ENCODE results near the gene SULT2B1.

SULT2B1 gene

DNA sequence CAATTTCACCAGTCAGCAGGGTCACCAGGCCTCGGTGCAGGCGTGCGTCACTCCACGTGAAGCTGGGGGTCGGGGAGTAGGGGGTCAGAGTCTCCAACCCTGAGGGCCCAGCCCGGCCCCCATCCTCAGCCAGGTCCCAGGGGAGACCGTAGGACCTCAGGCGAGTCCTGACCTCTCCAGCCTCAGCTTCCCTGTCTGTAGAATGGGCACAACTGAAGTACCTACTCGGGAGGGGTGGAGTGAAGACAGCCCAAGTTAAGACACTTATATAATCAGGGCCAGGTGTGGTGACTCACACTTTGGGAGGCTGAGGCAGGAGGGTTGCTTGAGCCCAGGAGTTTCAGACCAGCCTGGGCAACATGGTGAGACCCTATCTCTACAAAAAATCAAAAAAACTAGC, 51.9 kb downstream of the SULT2B1 start:
- H3K27ac ChIP-seq = no peak overlapping the region
- no peak for TF ChIP-seq ZFX (IDR thresholded peaks at IDR 0.05; ENCODE audit: borderline replicate concordance)
- TF ChIP-seq, protein P1, sequence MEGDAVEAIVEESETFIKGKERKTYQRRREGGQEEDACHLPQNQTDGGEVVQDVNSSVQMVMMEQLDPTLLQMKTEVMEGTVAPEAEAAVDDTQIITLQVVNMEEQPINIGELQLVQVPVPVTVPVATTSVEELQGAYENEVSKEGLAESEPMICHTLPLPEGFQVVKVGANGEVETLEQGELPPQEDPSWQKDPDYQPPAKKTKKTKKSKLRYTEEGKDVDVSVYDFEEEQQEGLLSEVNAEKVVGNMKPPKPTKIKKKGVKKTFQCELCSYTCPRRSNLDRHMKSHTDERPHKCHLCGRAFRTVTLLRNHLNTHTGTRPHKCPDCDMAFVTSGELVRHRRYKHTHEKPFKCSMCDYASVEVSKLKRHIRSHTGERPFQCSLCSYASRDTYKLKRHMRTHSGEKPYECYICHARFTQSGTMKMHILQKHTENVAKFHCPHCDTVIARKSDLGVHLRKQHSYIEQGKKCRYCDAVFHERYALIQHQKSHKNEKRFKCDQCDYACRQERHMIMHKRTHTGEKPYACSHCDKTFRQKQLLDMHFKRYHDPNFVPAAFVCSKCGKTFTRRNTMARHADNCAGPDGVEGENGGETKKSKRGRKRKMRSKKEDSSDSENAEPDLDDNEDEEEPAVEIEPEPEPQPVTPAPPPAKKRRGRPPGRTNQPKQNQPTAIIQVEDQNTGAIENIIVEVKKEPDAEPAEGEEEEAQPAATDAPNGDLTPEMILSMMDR (IDR thresholded peaks at IDR 0.05) = no peak

DNA sequence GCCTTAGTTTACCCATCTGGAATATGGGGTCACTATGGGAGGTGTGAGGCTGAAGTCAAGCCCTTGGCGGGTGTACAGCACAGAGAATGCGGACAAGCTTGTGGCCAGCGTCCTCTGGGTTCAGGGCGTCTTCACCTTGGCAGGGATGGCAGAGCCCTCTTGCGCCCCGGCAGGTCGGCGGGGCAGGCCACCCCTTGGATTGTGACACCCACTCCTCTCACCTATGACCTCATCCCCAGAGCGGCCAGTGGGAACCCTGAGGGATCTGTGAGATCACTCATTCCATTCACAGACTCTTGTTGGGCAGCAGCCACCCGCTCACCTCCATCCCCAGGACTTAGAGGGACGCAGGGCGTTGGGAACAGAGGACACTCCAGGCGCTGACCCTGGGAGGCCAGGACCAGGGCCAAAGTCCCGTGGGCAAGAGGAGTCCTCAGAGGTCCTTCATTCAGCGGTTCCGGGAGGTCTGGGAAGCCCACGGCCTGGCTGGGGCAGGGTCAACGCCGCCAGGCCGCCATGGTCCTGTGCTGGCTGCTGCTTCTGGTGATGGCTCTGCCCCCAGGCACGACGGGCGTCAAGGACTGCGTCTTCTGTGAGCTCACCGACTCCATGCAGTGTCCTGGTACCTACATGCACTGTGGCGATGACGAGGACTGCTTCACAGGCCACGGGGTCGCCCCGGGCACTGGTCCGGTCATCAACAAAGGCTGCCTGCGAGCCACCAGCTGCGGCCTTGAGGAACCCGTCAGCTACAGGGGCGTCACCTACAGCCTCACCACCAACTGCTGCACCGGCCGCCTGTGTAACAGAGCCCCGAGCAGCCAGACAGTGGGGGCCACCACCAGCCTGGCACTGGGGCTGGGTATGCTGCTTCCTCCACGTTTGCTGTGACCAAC, 54.7 kb downstream of the SULT2B1 start, which contains the start of gene SPACA4:
Gene SPACA4 (plus strand): TSS at position 280 of the 896 bp plus-strand sequence. CDS start 237 bp downstream, at position 517.
- TF ChIP-seq, protein P1 (IDR thresholded peaks at IDR 0.05) = no peak
- no peak for TF ChIP-seq ZFX (IDR thresholded peaks at IDR 0.05; ENCODE audit: borderline replicate concordance)
- no peak within 1 kb of the TSS for H3K27ac ChIP-seq

DNA sequence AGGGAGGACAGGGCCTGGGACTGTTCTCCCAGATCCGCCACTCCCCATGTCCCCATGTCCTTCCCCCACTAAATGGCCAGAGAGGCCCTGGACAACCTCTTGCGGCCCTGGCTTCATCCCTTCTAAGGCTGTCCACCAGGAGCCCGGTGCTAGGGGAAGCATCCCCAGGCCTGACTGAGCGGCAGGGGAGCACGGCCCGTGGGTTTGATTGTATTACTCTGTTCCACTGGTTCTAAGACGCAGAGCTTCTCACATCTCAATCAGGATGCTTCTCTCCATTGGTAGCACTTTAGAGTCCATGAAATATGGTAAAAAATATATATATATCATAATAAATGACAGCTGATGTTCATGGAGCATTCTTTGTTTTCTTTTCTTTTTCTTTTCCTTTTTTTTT, 55.4 kb downstream of the SULT2B1 start:
- H3K27ac ChIP-seq = no peak overlapping the region
- TF ChIP-seq, protein P1 (IDR thresholded peaks at IDR 0.05) = no peak
- TF ChIP-seq ZFX (IDR thresholded peaks at IDR 0.05; ENCODE audit: borderline replicate concordance) = no peak

DNA sequence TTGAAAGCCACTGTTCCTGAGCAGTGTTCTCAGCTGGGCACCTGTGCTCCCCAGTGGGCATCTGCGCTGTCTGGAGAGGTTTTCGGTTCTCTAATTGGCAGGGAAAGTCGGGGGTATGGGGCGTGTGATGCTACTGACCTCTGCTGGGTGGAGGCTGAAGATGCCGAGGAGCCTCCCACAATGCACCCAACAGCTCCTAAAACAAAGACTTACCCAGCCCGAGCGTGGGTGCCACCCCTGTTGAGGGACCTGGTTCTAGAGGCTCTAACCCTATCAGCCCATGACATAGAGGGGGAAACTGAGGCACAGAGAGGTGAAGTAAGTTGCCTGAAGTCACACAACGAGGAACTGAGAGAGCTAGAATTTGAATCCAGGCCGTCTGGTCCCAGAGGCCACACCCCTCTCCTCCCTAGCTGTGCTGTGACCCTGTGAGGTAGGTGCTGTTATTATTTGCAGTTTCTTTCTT, 56.9 kb downstream of the SULT2B1 start:
- H3K27ac ChIP-seq = no peak overlapping the region
- TF ChIP-seq, protein P1 (IDR thresholded peaks at IDR 0.05) = peak; percentile 63
- no peak for TF ChIP-seq ZFX (IDR thresholded peaks at IDR 0.05; ENCODE audit: borderline replicate concordance)

DNA sequence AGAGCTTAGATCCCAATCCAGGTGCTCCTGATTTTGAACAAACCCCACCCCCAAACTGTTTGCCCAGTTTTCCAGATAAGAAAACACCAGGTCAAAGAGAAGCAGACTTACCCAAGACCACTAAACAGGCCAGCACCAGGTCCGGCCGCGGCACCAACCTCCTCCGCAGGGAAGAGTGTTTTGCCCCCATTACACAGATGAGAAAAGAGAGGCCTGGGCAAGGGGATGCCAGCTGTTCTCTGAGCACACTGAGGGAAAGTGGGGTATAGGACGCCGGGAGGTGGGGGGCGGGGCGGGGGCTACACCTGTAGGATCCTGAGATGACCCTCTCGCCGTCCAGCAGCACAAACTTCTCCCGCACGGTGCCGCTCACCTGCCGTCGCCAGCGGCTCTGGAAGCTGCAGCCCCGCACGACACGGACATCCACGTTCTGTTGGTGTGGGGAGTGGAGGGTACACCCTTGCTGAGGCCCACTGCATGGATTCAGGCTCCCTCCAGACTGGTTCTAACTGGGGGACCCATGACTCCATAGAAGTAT, 57.7 kb downstream of the SULT2B1 start:
- H3K27ac ChIP-seq = no peak overlapping the region
- TF ChIP-seq, protein P1 (IDR thresholded peaks at IDR 0.05) = no peak
- TF ChIP-seq ZFX (IDR thresholded peaks at IDR 0.05; ENCODE audit: borderline replicate concordance) = no peak

DNA sequence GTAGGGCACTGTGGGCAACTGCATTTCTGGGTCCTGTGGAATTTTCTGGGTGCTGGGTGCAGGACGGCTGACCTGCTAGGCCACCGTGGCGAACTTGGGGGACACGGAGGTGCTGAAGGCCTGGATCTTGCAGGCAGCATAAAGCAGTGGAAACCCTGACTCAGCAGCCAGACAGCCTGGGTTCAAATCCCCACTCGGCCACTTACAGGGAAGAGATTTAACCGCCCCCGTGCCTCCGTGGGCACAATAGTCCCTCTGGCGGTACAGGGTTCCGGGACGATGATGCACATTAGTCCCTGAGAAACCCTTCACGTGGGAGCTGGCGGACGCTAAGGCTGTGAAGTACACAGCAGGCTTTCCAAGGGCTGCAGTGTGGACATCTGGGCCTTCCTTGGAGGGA, 59.9 kb downstream of the SULT2B1 start:
- H3K27ac ChIP-seq = no peak overlapping the region
- TF ChIP-seq, protein P1 (IDR thresholded peaks at IDR 0.05) = no peak
- no peak for TF ChIP-seq ZFX (IDR thresholded peaks at IDR 0.05; ENCODE audit: borderline replicate concordance)

Data from 22Rv1 (cell line).